Fibroblast of lung (primary cell): ENCODE results near the gene CCNG2.

ENCODE experiments used
- EZH2 ChIP-seq: IDR thresholded peaks from 2 replicates; pipeline ENCODE4 v1.5.1; 2012; ENCODE audit warnings: low read length, control low read depth, mild to moderate bottlenecking; ENCODE audit errors: missing control alignments
- TF ChIP-seq, protein P1 (sequence below), 2 donors: IDR thresholded peaks in 1 of 2; conservative IDR thresholded peaks in 1 of 2; 1 replicate in 1 of 2; 2 replicates in 1 of 2; pipeline ENCODE4 v1.5.1; 2011 to 2012; ENCODE audit warnings: low read length in 2 of 2, control low read depth in 1 of 2, inconsistent platforms in 1 of 2, low read depth in 1 of 2, mild to moderate bottlenecking in 1 of 2

DNA sequence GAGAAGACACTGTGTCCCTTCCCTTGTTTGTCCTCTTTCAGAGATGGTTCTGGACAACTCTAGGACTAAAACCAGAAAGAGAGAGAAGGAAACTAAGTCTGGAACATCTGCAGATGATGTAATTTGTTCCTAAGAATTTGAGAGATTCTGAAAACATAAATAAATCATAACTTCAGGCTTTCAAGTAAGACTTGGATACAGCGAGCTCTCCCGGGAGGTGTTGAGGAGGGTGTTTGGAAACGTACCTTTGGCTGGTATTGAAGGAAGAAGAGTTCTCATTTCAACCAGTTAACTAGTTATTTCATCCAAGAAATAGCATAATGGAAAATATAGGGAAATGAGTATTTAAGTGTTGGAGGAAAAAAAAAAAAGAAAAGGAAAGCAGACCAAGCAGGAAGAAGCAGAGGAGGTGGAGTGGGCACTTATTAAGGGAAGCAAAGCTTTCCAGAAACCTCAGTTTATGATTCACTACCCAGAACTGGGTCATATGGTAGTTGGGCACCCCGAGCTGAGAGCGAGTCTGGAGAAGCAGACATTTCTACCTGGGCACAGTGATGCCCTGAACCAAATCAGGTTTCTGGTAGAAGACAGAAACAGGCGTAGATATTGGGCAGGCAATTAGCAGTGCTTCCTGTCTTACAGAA is 26.9 kb downstream of the CCNG2 start:
- no peak for TF ChIP-seq EZH2
- TF ChIP-seq, protein P1, sequence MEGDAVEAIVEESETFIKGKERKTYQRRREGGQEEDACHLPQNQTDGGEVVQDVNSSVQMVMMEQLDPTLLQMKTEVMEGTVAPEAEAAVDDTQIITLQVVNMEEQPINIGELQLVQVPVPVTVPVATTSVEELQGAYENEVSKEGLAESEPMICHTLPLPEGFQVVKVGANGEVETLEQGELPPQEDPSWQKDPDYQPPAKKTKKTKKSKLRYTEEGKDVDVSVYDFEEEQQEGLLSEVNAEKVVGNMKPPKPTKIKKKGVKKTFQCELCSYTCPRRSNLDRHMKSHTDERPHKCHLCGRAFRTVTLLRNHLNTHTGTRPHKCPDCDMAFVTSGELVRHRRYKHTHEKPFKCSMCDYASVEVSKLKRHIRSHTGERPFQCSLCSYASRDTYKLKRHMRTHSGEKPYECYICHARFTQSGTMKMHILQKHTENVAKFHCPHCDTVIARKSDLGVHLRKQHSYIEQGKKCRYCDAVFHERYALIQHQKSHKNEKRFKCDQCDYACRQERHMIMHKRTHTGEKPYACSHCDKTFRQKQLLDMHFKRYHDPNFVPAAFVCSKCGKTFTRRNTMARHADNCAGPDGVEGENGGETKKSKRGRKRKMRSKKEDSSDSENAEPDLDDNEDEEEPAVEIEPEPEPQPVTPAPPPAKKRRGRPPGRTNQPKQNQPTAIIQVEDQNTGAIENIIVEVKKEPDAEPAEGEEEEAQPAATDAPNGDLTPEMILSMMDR (conservative IDR thresholded peaks at IDR 0.05 in 1 of 2, IDR thresholded peaks at IDR 0.05 in 1 of 2; ENCODE audit: low read depth in 1 of 2, low read length in 2 of 2): no peak
